ENCODE measurements around the gene METTL16.
"Not testable (repeated sequence)": the region's sequence is repeated elsewhere in the genome, so short reads cannot be mapped to it uniquely, and the experiment has no call there.

Gene METTL16

GRCh38 chr17:2545393-2545792 lies 33.7 kb upstream of the METTL16 start:
- H3K4me3 ChIP-seq (ENCODE audit: control insufficient read depth, low read depth, low read length) = no peak overlapping the region
- no peak for TF ChIP-seq CTCF (IDR thresholded peaks at IDR 0.05; ENCODE audit: control insufficient read depth, insufficient read depth, low read depth, low read length, missing control alignments)
- DNase-seq (ENCODE audit: low read depth) = no peak

- DNase-seq (ENCODE audit: low read depth) = no peak
- TF ChIP-seq CTCF (IDR thresholded peaks at IDR 0.05; ENCODE audit: control insufficient read depth, insufficient read depth, low read depth, low read length, missing control alignments) = no peak
- no peak overlapping the region for H3K4me3 ChIP-seq (ENCODE audit: control insufficient read depth, low read depth, low read length)
Observed at GRCh38 chr17:2542456-2542855, 30.8 kb upstream of the METTL16 start.

- DNase-seq (ENCODE audit: low read depth) = no peak
- no peak for TF ChIP-seq CTCF (IDR thresholded peaks at IDR 0.05; ENCODE audit: control insufficient read depth, insufficient read depth, low read depth, low read length, missing control alignments)
- H3K4me3 ChIP-seq (ENCODE audit: control insufficient read depth, low read depth, low read length) = no peak overlapping the region
Observed at GRCh38 chr17:2542056-2542455, 30.4 kb upstream of the METTL16 start.

GRCh38 chr17:2537579-2537978 lies 25.9 kb upstream of the METTL16 start:
- not testable (repeated sequence) for DNase-seq (ENCODE audit: low read depth); H3K4me3 ChIP-seq (ENCODE audit: control insufficient read depth, low read depth, low read length)

- H3K4me3 ChIP-seq (ENCODE audit: control insufficient read depth, low read depth, low read length) = no peak overlapping the region
- DNase-seq (ENCODE audit: low read depth) = no peak
- TF ChIP-seq CTCF (IDR thresholded peaks at IDR 0.05; ENCODE audit: control insufficient read depth, insufficient read depth, low read depth, low read length, missing control alignments) = no peak
Observed at GRCh38 chr17:2532146-2532720, 20.5 kb upstream of the METTL16 start.

GRCh38 chr17:2531243-2531954 lies 19.7 kb upstream of the METTL16 start:
- not testable (repeated sequence) for DNase-seq (ENCODE audit: low read depth); H3K4me3 ChIP-seq (ENCODE audit: control insufficient read depth, low read depth, low read length)

- H3K4me3 ChIP-seq (ENCODE audit: control insufficient read depth, low read depth, low read length); DNase-seq (ENCODE audit: low read depth): not testable (repeated sequence)
Observed at GRCh38 chr17:2521775-2522410, 10.2 kb upstream of the METTL16 start.

GRCh38 chr17:2521257-2521656 lies 9.6 kb upstream of the METTL16 start:
- H3K4me3 ChIP-seq (ENCODE audit: control insufficient read depth, low read depth, low read length) = no peak overlapping the region
- DNase-seq (ENCODE audit: low read depth) = no peak
- no peak for TF ChIP-seq CTCF (IDR thresholded peaks at IDR 0.05; ENCODE audit: control insufficient read depth, insufficient read depth, low read depth, low read length, missing control alignments)

Data from AG09309 (cell line).